Duodenal mucosa (tissue), 2 donors: ENCODE data around the gene RBM33.
"Not testable (repeated sequence)": the region's sequence is repeated elsewhere in the genome, so short reads cannot be mapped to it uniquely, and the experiment has no call there.

Source experiments
- H3K27ac ChIP-seq: one replicate; pipeline ENCODE4 v1.7.0; 2013; ENCODE audit warnings: low read depth, low read length
- H3K27me3 ChIP-seq, 2 donors: one replicate each; pipeline ENCODE4 v1.7.0; 2013; ENCODE audit warnings: low read length in 2 of 2, control low read depth in 1 of 2; ENCODE audit not compliant: insufficient read depth in 2 of 2, control insufficient read depth in 1 of 2
- H3K36me3 ChIP-seq, 2 donors: one replicate each; pipeline ENCODE4 v1.7.0; 2013; ENCODE audit warnings: low read length in 2 of 2, control low read depth in 1 of 2; ENCODE audit not compliant: insufficient read depth in 2 of 2, control insufficient read depth in 1 of 2
- H3K4me1 ChIP-seq, 2 donors: one replicate each; pipeline ENCODE4 v1.7.0; 2013; ENCODE audit warnings: low read length in 2 of 2, control low read depth in 1 of 2; ENCODE audit not compliant: insufficient read depth in 2 of 2, control insufficient read depth in 1 of 2
- H3K4me3 ChIP-seq, 2 donors: one replicate each; pipeline ENCODE4 v1.7.0; 2013; ENCODE audit warnings: low read length in 2 of 2, low read depth in 1 of 2
- H3K9ac ChIP-seq, 2 donors: one replicate each; pipeline ENCODE4 v1.7.0; 2013; ENCODE audit warnings: low read length in 2 of 2, low read depth in 1 of 2
- H3K9me3 ChIP-seq, 2 donors: one replicate each; pipeline ENCODE4 v1.7.0; 2013; ENCODE audit warnings: low read length in 2 of 2, control low read depth in 1 of 2; ENCODE audit not compliant: control insufficient read depth in 1 of 2

Gene RBM33

DNA sequence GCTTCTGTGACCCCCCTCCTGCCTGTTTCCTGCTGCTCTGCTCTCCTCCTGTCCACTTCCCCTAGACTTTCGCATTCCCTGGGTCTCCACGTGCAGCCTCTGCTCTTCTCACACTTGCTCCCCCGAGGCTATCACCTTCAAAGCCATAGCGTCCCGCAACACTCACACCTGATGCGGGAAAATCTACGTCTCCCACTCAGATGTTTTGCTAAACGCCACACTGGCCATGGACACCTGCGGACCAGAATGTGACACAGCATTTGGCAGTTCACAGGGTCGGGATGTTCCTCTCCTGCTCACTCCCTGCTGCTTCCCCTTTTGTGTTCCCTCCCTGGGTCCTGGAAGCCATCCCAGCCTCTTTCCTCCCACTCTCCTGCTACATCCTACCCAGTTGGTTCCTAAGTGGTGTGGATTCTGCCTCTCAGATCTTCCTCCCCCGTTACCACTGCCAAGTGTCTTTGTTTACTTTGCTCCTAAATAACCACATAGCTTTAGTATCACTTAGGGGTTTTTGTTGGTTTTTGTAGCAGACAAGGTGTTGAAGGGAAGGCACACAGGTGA, 33.7 kb upstream of the RBM33 start:
- no peak overlapping the region for H3K9ac ChIP-seq
- H3K9me3 ChIP-seq: no peaks in the 10 kb centered on the region
- no peaks in the 10 kb centered on the region for H3K36me3 ChIP-seq
- no peak overlapping the region for H3K27ac ChIP-seq
- no peak overlapping the region for H3K4me3 ChIP-seq
- peaks cover 0 to 3% of the 10 kb centered on the region in 2 donors for H3K27me3 ChIP-seq
- H3K4me1 ChIP-seq: no peaks in the 10 kb centered on the region

DNA sequence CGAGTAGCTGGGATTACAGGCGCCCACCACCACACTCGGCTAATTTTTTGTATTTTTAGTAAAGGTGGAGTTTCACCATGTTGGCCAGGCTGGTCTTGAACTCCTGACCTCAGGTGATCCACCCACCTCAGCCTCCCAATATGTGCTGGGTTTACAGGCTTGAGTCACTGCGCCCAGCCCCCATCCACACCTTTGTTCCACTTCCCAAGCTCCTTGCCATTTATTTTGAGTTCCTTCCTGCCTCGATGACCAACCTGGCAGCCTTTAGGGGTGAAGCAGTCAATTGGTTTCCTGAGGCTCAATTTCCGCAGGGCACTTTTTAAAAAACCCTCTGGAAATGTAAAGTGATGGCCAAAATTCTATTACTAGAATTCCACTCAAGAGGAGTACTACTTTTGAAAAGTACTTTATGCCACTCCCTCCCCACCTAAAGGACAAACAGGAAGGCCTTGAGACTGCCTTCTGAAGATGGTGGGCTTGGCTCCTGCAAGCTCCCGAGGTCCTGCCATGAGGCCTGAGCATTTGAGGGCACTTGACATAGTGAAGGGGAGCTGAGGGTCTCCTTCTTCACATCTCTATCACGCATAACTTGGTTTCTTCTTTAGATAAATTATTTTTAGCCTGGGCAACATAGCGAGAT, 32.5 kb upstream of the RBM33 start:
- no peaks in the 10 kb centered on the region for H3K4me1 ChIP-seq
- H3K9me3 ChIP-seq: no peaks in the 10 kb centered on the region
- H3K27me3 ChIP-seq: peaks cover 0 to 3% of the 10 kb centered on the region in 2 donors
- no peak overlapping the region for H3K27ac ChIP-seq
- no peaks in the 10 kb centered on the region for H3K36me3 ChIP-seq
- H3K9ac ChIP-seq: no peak overlapping the region
- no peak overlapping the region for H3K4me3 ChIP-seq

DNA sequence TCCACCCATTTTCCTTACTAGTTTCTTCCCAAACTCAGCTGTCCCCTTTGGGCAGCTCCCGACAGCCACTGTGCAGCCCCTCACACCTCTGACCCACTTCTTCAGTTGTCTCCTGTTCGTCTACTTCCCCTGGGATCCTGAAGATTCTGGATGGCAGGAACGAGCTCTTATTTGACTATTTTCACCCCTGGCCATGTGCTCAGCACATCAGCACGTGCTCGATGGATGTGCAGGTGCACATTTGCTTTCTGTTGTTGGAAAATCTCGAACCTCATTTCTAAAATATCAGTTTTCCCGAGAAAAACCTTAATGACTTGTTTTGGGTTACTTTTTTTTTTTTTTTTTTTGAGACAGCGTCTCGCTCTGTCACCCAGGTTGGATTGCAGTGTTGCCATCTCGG, 31.8 kb upstream of the RBM33 start:
- Histone ChIP-seq H3K27ac (no peak overlapping the region), H3K9ac (no peak overlapping the region)

DNA sequence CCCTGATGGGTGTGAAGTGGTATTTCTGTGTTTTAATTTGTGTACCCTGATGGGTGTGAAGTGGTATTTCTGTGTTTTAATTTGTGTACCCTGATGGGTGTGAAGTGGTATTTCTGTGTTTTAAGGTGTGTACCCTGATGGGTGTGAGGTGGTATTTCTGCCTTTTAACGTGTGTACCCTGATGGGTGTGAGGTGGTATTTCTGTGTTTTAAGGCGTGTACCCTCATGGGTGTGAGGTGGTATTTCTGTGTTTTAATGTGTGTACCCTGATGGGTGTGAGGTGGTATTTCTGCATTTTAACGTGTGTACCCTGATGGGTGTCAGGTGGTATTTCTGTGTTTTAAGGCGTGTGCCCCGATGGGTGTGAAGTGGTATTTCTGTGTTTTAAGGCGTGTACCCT, 29.4 kb upstream of the RBM33 start:
- H3K36me3 ChIP-seq, H3K9me3 ChIP-seq, H3K4me3 ChIP-seq, H3K27me3 ChIP-seq, H3K27ac ChIP-seq, H3K9ac ChIP-seq: not testable (repeated sequence)
- H3K4me1 ChIP-seq: peaks cover 17% of the 10 kb centered on the region in 2 donors

More for the DNA sequence above, 31.8 kb upstream of the RBM33 start:
- Histone ChIP-seq H3K36me3 (no peaks in the 10 kb centered on the region), H3K4me3 (no peak overlapping the region), H3K4me1 (no peaks in the 10 kb centered on the region), H3K27me3 (peaks cover 0 to 3% of the 10 kb centered on the region in 2 donors), H3K9me3 (no peaks in the 10 kb centered on the region)

DNA sequence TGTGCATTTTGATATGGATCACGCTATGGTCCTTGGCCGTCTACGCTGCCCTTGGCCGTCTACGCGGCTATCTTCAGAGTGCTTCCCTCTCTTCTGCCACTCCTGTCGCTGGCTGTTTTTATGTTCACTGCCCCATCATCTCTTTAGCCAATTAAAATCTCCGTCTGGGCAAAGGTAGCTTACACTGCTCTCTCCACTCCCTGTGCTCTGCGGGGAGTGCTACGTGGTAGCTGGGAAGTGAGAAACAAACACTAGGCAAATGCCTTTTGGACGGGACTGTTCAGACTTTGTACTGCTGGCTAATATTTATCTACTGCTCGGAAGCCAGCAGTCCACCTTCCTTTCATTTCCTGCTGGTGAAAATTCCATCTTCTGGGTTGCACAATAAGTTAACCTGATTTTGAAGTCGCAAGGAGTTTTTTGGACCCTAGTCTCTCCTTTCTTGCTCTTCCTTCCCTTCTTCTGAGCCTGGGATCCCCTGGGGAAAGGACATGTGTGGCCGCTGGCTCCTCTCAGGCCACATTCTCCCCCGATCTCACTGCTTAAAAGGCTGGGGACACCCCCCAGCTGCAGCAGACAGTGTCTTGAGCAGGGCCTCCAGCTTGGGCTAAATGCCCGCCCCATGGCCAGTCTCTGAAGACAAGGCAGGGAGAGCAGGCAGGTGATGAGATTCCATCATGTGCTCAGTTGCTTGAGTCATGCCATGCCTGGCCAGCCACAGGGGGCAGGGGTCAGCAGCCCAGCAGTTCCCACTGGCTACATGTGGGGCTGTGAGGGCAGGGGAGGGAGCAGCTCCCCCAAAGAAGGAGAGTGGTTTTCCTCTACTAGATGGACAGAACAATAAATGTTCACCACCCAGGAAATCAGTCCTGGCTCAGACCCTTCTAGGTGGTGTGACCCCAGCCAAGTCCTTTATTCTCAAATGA, 25.5 kb upstream of the RBM33 start:
- Histone ChIP-seq H3K9ac (peak overlapping the region in 1 of 2 donors; percentile 20), H3K4me3 (peak overlapping the region; percentile 43 to 44), H3K27me3 (no peaks in the 10 kb centered on the region), H3K9me3 (no peaks in the 10 kb centered on the region), H3K27ac (peak overlapping the region; percentile 79), H3K36me3 (no peaks in the 10 kb centered on the region), H3K4me1 (peaks cover 17 to 18% of the 10 kb centered on the region in 2 donors)

DNA sequence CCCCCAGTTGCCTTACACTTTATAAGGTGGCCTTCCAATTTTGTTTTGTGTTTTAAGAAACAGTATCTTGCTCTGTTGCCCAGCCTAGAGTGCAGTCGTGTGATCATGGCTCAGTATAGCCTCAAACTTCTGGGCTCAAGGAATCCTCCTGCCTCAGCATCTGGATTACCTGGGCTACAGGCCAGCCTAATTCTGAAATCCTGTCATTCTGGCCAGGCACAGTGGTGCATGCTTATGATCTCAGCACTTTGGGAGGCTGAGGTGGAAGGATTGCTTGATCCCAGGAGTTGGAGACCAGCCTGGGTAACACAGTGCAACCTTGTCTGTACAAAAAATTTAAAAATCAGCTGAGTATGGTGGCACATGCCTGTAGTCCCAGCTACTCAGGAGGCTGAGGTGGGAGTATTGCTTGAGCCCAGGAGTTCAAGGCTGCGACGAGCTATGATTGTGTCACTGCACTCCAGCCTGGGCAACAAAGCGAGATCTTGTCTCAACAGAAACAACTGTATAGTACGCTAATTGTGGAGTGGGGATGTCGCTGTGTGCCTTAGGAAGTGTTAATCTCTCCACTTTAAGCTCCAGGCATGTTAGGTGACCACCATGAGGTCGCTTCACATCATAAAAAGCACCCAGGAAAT, 24.7 kb upstream of the RBM33 start:
- Histone ChIP-seq H3K9ac (no peak overlapping the region), H3K27me3 (no peaks in the 10 kb centered on the region), H3K4me1 (peaks cover 17 to 18% of the 10 kb centered on the region in 2 donors), H3K27ac (peak overlapping the region; percentile 79), H3K4me3 (peak overlapping the region in 1 of 2 donors; percentile 44), H3K9me3 (no peaks in the 10 kb centered on the region), H3K36me3 (no peaks in the 10 kb centered on the region)

DNA sequence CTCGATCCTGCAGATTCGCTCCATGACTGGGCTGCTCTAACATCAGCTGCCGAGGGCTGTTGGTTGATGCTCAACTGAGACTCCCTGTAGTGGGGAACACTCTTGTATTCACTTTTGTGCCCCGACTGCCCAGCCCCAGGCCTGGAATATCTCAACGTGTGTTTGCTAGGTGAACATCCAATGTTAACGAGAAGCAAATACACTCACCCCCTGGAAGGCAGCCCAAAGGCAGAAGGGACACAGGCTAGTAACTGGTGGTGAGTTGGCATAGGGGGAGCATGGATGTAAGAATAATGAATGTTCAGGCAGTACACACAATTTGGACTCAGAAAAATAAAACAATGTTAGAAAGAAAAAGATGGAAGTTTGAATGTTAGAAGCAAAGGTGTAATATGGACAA, 24.0 kb upstream of the RBM33 start:
- no peak overlapping the region for H3K9ac ChIP-seq
- H3K4me1 ChIP-seq: peaks cover 17 to 18% of the 10 kb centered on the region in 2 donors
- H3K9me3 ChIP-seq: peaks cover 0 to 2% of the 10 kb centered on the region in 2 donors
- H3K4me3 ChIP-seq: no peak overlapping the region
- no peaks in the 10 kb centered on the region for H3K27me3 ChIP-seq
- no peak overlapping the region for H3K27ac ChIP-seq
- no peaks in the 10 kb centered on the region for H3K36me3 ChIP-seq

DNA sequence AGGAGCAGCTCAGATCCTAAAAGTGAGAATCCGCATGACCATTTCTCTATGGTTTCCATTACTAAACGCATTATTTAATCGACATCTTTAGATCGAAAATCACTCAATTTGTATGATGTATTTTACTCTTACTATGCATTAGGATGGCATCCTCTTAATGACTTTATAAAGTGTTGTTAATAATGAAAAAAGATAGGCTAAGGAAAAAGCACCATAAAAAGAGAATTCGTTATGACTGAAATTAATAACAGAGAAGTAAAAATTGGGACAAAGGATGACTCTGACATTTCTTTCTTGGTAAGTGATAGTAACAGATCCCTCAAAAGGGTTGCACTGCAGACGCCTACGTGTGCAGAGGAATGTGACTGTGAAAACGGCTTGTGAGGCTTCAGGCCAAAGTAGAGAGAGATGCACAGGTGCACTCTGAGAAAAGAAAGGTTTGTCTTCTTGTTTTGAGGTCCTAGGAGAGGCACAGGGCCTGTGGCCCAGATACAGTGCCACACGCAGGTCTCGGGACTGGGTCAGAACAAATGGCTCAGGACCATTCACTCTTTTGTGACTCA, 23.0 kb upstream of the RBM33 start:
- H3K4me1 ChIP-seq: peaks cover 17 to 18% of the 10 kb centered on the region in 2 donors
- no peaks in the 10 kb centered on the region for H3K27me3 ChIP-seq
- H3K27ac ChIP-seq: no peak overlapping the region
- H3K36me3 ChIP-seq: no peaks in the 10 kb centered on the region
- no peak overlapping the region for H3K4me3 ChIP-seq
- peaks cover 0 to 2% of the 10 kb centered on the region in 2 donors for H3K9me3 ChIP-seq
- H3K9ac ChIP-seq: no peak overlapping the region

DNA sequence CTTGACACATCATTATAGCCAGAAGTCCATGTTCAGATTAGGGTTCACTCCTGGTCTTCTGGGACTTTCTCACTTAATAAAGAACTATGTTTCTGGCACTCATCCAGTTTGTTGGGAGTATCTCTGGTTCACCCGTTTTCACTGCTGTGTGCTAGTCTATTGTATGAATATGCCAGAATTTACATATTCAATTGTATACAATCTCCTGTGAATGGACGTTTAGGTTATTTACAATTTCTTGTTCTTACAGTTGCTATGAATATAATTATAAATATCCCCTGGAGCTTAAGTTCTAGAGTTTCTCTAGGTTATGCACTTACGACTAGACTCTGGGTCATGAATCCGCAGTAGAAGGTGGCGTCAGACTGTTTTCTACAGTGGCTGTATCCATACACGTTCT, 20.0 kb upstream of the RBM33 start:
- H3K4me3 ChIP-seq: no peak overlapping the region
- no peak overlapping the region for H3K27ac ChIP-seq
- H3K9me3 ChIP-seq: peaks cover 6 to 7% of the 10 kb centered on the region in 2 donors
- peaks cover 7% of the 10 kb centered on the region in 2 donors for H3K4me1 ChIP-seq
- H3K36me3 ChIP-seq: no peaks in the 10 kb centered on the region
- no peaks in the 10 kb centered on the region for H3K27me3 ChIP-seq
- H3K9ac ChIP-seq: no peak overlapping the region
